Hepatocyte (in vitro differentiated cells): ENCODE results near the gene FTSJ1. TPM values are rescaled to one million over a fixed set of nuclear protein-coding genes. Genes with fewer than 3 reads are reported as not detected.

Source experiments
- DNase-seq: peaks from one replicate; pipeline ENCODE4 v3.0.0-alpha.2; 2016; ENCODE audit warnings: low spot score
- H2AFZ ChIP-seq: fragments of 200-600 bp; sonication (generic); 2 replicates; pipeline ENCODE4 v1.6.0; 2016; ENCODE audit warnings: antibody characterized with exemption, mild to moderate bottlenecking
- H3K27ac ChIP-seq: fragments of 200-600 bp; sonication (generic); 2 replicates; pipeline ENCODE4 v1.5.1; 2016; ENCODE audit warnings: mild to moderate bottlenecking
- H3K27me3 ChIP-seq: fragments of 200-600 bp; sonication (generic); 2 replicates; pipeline ENCODE4 v1.6.1; 2016
- H3K36me3 ChIP-seq: fragments of 200-600 bp; sonication (generic); replicated peaks from 2 replicates; pipeline ENCODE4 v1.5.1; 2016; ENCODE audit warnings: low read depth; ENCODE audit not compliant: insufficient read depth
- H3K4me1 ChIP-seq: fragments of 200-600 bp; sonication (generic); 2 replicates; pipeline ENCODE4 v1.5.1; 2016; ENCODE audit warnings: mild to moderate bottlenecking, moderate library complexity; ENCODE audit not compliant: insufficient read depth
- H3K4me2 ChIP-seq: fragments of 200-600 bp; sonication (generic); 2 replicates; pipeline ENCODE4 v1.6.0; 2016
- H3K4me3 ChIP-seq: fragments of 200-600 bp; sonication (generic); 2 replicates; pipeline ENCODE4 v1.5.1; 2016; ENCODE audit warnings: mild to moderate bottlenecking
- H3K79me2 ChIP-seq: fragments of 200-600 bp; sonication (generic); 2 replicates; pipeline ENCODE4 v1.6.0; 2017; ENCODE audit warnings: mild to moderate bottlenecking
- H3K9me2 ChIP-seq: fragments of 200-600 bp; sonication (generic); replicated peaks from 2 replicates; pipeline ENCODE4 v1.6.0; 2017; ENCODE audit warnings: mild to moderate bottlenecking; ENCODE audit not compliant: insufficient read depth
- H3K9me3 ChIP-seq: fragments of 200-600 bp; sonication (generic); 2 replicates; pipeline ENCODE4 v1.5.1; 2016; ENCODE audit warnings: low read depth, mild to moderate bottlenecking
- H4K20me1 ChIP-seq: fragments of 200-600 bp; sonication (generic); 2 replicates; pipeline ENCODE4 v1.6.0; 2016; ENCODE audit warnings: mild to moderate bottlenecking; ENCODE audit not compliant: insufficient read depth, poor library complexity, severe bottlenecking
- CTCF ChIP-seq: fragments of 200-600 bp; sonication (generic); IDR thresholded peaks from 2 replicates; pipeline ENCODE4 v1.5.1; 2016; ENCODE audit warnings: antibody characterized with exemption, mild to moderate bottlenecking; ENCODE audit not compliant: poor library complexity
- EZH2 ChIP-seq: fragments of 200-600 bp; sonication (generic); IDR thresholded peaks from 2 replicates; pipeline ENCODE4 v1.6.1; 2016; ENCODE audit warnings: antibody characterized with exemption, mild to moderate bottlenecking, borderline replicate concordance
- EZH2phosphoT487 ChIP-seq: fragments of 200-600 bp; sonication (generic); IDR thresholded peaks from one replicate; pipeline ENCODE4 v1.6.1; 2018; ENCODE audit warnings: antibody characterized with exemption, mild to moderate bottlenecking, low read depth, moderate library complexity; ENCODE audit not compliant: unreplicated experiment, severe bottlenecking
- WGBS: methylation state at CpG from one replicate; pipeline ENCODE4 v1.1.6; 2016; ENCODE audit warnings: low lambda C conversion rate; ENCODE audit errors: missing lambda C conversion rate; 5-methylcytosine and 5-hydroxymethylcytosine counted together
- polyA plus RNA-seq: library from polyadenylated mRNA; unstranded; fragments of >200 nt; fragmentation: Nextera tagmentation; extraction: Ambion mirVana; gene quantifications from 2 replicates; pipeline ENCODE4 v1.2.1, GENCODE V29; 2016
- total RNA-seq: library from RNA; depleted of rRNA; stranded (reverse); fragments of >200 nt; gene quantifications from 2 replicates; pipeline ENCODE4 v1.2.3, GENCODE V29; 2014

The FTSJ1 gene
- total and polyA plus RNA-seq, 2 experiments from 2014 or later: 38.4 to 43.8 TPM

DNA sequence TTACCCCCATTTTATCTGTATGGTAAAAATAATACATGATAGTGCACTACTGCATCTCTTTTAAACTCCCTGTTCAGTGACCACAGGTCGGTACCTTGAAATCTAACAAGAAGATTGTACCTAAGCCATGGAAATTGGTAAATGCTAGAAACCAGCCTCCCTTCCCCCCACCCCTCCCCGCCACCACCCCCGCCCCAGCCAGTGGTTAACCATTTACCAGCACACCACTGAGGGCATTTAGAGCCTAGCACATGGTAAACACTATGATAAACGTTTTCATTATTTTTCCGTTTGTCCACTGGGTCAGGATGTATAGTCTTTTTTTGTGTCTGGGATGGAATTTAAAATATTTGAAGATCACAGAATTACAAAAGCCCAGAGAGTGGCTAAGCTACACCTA lies 703 bp upstream of the FTSJ1 start:
- Histone ChIP-seq H3K9me3 (no peaks in the 10 kb centered on the region), H3K9me2 (no peaks in the 10 kb centered on the region), H3K27ac (peak overlapping the region; percentile 72), H4K20me1 (no peaks in the 10 kb centered on the region), H3K4me1 (no peaks in the 10 kb centered on the region), H3K27me3 (no peaks in the 10 kb centered on the region), H3K4me2 (peak overlapping the region; percentile 84), H3K79me2 (peaks cover 13% of the 10 kb centered on the region), H3K4me3 (peak overlapping the region; percentile 60), H3K36me3 (no peaks in the 10 kb centered on the region), H2AFZ (peak overlapping the region; percentile 64)
- DNase-seq: no peak
- TF ChIP-seq CTCF (no peak), EZH2phosphoT487 (no peak), EZH2 (no peak)
- 32% methylated on average over 5 of the region's 5 CpGs for WGBS

DNA sequence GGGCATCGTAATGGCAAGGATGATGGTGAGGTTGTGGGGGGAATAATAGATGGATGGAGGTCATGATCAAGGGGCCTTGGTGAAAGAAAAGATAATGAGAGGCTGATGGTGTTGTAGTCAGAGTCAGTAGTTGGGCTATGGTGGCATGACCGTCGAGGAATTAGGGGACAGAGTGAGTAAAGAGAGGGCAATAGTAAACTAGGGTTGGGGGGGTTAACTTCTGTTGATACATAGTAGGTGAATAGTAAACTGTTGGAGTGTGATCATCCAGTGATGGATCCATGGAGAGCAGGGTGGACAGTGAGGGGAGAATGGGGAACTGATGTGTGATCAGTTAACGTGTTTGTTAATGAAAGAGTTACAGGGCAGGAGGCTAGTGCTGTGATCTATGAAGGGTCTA lies 920 bp downstream of the FTSJ1 start:
- 78% methylated on average over 4 of the region's 4 CpGs for WGBS
- TF ChIP-seq CTCF (no peak), EZH2 (no peak), EZH2phosphoT487 (no peak)

GRCh38 chrX:48477960-48478755 lies 2.2 kb downstream of the FTSJ1 start:
- no peak for DNase-seq
- Histone ChIP-seq H4K20me1 (no peaks in the 10 kb centered on the region), H3K27me3 (no peaks in the 10 kb centered on the region), H3K36me3 (no peaks in the 10 kb centered on the region), H3K27ac (no peak overlapping the region), H3K4me1 (no peaks in the 10 kb centered on the region), H3K4me2 (peak overlapping the region; percentile 84), H2AFZ (no peak overlapping the region), H3K9me3 (no peaks in the 10 kb centered on the region), H3K4me3 (no peak overlapping the region), H3K9me2 (no peaks in the 10 kb centered on the region), H3K79me2 (peaks cover 13% of the 10 kb centered on the region)
- TF ChIP-seq EZH2phosphoT487 (no peak), CTCF (no peak), EZH2 (no peak)
- 92% methylated on average over 19 of the region's 19 CpGs for WGBS

More for the DNA sequence above, 920 bp downstream of the FTSJ1 start:
- H3K4me1 ChIP-seq: no peaks in the 10 kb centered on the region
- no peak overlapping the region for H2AFZ ChIP-seq
- H3K9me3 ChIP-seq: no peaks in the 10 kb centered on the region
- H4K20me1 ChIP-seq: no peaks in the 10 kb centered on the region
- peak overlapping the region; percentile 52 for H3K4me3 ChIP-seq
- no peaks in the 10 kb centered on the region for H3K36me3 ChIP-seq
- no peak overlapping the region for H3K27ac ChIP-seq
- DNase-seq: no peak
- H3K79me2 ChIP-seq: peaks cover 13% of the 10 kb centered on the region
- peak overlapping the region; percentile 84 for H3K4me2 ChIP-seq
- H3K27me3 ChIP-seq: no peaks in the 10 kb centered on the region
- no peaks in the 10 kb centered on the region for H3K9me2 ChIP-seq
